ENCODE measurements around the gene TMEM245.

- TF ChIP-seq YY1 (IDR thresholded peaks at IDR 0.05; ENCODE audit: low read depth, low read length): no peak
- no peak for TF ChIP-seq POLR2AphosphoS5 (IDR thresholded peaks at IDR 0.05; ENCODE audit: low read length)
- TF ChIP-seq, protein P1, sequence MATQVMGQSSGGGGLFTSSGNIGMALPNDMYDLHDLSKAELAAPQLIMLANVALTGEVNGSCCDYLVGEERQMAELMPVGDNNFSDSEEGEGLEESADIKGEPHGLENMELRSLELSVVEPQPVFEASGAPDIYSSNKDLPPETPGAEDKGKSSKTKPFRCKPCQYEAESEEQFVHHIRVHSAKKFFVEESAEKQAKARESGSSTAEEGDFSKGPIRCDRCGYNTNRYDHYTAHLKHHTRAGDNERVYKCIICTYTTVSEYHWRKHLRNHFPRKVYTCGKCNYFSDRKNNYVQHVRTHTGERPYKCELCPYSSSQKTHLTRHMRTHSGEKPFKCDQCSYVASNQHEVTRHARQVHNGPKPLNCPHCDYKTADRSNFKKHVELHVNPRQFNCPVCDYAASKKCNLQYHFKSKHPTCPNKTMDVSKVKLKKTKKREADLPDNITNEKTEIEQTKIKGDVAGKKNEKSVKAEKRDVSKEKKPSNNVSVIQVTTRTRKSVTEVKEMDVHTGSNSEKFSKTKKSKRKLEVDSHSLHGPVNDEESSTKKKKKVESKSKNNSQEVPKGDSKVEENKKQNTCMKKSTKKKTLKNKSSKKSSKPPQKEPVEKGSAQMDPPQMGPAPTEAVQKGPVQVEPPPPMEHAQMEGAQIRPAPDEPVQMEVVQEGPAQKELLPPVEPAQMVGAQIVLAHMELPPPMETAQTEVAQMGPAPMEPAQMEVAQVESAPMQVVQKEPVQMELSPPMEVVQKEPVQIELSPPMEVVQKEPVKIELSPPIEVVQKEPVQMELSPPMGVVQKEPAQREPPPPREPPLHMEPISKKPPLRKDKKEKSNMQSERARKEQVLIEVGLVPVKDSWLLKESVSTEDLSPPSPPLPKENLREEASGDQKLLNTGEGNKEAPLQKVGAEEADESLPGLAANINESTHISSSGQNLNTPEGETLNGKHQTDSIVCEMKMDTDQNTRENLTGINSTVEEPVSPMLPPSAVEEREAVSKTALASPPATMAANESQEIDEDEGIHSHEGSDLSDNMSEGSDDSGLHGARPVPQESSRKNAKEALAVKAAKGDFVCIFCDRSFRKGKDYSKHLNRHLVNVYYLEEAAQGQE (IDR thresholded peaks at IDR 0.05; ENCODE audit: low read depth, low read length): no peak
- TF ChIP-seq, protein P2, sequence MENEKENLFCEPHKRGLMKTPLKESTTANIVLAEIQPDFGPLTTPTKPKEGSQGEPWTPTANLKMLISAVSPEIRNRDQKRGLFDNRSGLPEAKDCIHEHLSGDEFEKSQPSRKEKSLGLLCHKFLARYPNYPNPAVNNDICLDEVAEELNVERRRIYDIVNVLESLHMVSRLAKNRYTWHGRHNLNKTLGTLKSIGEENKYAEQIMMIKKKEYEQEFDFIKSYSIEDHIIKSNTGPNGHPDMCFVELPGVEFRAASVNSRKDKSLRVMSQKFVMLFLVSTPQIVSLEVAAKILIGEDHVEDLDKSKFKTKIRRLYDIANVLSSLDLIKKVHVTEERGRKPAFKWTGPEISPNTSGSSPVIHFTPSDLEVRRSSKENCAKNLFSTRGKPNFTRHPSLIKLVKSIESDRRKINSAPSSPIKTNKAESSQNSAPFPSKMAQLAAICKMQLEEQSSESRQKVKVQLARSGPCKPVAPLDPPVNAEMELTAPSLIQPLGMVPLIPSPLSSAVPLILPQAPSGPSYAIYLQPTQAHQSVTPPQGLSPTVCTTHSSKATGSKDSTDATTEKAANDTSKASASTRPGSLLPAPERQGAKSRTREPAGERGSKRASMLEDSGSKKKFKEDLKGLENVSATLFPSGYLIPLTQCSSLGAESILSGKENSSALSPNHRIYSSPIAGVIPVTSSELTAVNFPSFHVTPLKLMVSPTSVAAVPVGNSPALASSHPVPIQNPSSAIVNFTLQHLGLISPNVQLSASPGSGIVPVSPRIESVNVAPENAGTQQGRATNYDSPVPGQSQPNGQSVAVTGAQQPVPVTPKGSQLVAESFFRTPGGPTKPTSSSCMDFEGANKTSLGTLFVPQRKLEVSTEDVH (IDR thresholded peaks at IDR 0.05; ENCODE audit: low read depth, partially characterized antibody): no peak
- no peak for TF ChIP-seq EP300 (IDR thresholded peaks at IDR 0.05; ENCODE audit: borderline replicate concordance in 1 of 2, control insufficient read depth in 1 of 2, low read depth in 2 of 2, low read length in 2 of 2)
- TF ChIP-seq ZNF274 (IDR thresholded peaks at IDR 0.05; ENCODE audit: insufficient read depth, insufficient read length): no peak
- no peak for TF ChIP-seq NR2C2 (IDR thresholded peaks at IDR 0.05; ENCODE audit: borderline replicate concordance, control insufficient read depth, insufficient read length, low read depth)
- no peak for TF ChIP-seq EZH2 (IDR thresholded peaks at IDR 0.05; ENCODE audit: borderline replicate concordance, control insufficient read depth, low read depth, low read length)
- TF ChIP-seq EGR1 (IDR thresholded peaks at IDR 0.05; ENCODE audit: borderline replicate concordance in 1 of 2, low read depth in 2 of 2, low read length in 2 of 2): no peak
These were observed 54.6 kb downstream of the TMEM245 start for GRCh38 chr9:109064963-109065702.
